ENCODE measurements around the gene ASH1L.
"Not testable (repeated sequence)": the region's sequence is repeated elsewhere in the genome, so short reads cannot be mapped to it uniquely, and the experiment has no call there.

ASH1L gene

GRCh38 chr1:155442431-155442830, 120.2 kb downstream of the ASH1L start:
- not testable (repeated sequence) for DNase-seq (ENCODE audit: low read depth in 3 of 3)

- no peak for DNase-seq (ENCODE audit: low read depth in 3 of 3)
These were observed 125.2 kb downstream of the ASH1L start for GRCh38 chr1:155437405-155437804.

- DNase-seq (ENCODE audit: low read depth in 3 of 3) = not testable (repeated sequence)
These were observed 128.7 kb downstream of the ASH1L start for GRCh38 chr1:155433831-155434389.

GRCh38 chr1:155433128-155433830, 129.3 kb downstream of the ASH1L start:
- not testable (repeated sequence) for DNase-seq (ENCODE audit: low read depth in 3 of 3)

GRCh38 chr1:155424091-155424490, 138.5 kb downstream of the ASH1L start:
- no peak for DNase-seq (ENCODE audit: low read depth in 3 of 3)

- DNase-seq (ENCODE audit: low read depth in 3 of 3) = no peak
These were observed 141.8 kb downstream of the ASH1L start for GRCh38 chr1:155420788-155421187.

- not testable (repeated sequence) for DNase-seq (ENCODE audit: low read depth in 3 of 3)
These were observed 150.8 kb downstream of the ASH1L start for GRCh38 chr1:155411840-155412239.

GRCh38 chr1:155410931-155411330, 151.7 kb downstream of the ASH1L start:
- no peak for DNase-seq (ENCODE audit: low read depth in 3 of 3)

- DNase-seq (ENCODE audit: low read depth in 3 of 3) = no peak
These were observed 165.6 kb downstream of the ASH1L start for GRCh38 chr1:155396874-155397476.

GRCh38 chr1:155392898-155393411, 169.6 kb downstream of the ASH1L start:
- no peak for DNase-seq (ENCODE audit: low read depth in 3 of 3)

- DNase-seq (ENCODE audit: low read depth in 3 of 3) = no peak
These were observed 172.8 kb downstream of the ASH1L start for GRCh38 chr1:155389826-155390225.

- not testable (repeated sequence) for DNase-seq (ENCODE audit: low read depth in 3 of 3)
These were observed 176.8 kb downstream of the ASH1L start for GRCh38 chr1:155385836-155386235.

GRCh38 chr1:155383406-155383805, 179.2 kb downstream of the ASH1L start:
- no peak for DNase-seq (ENCODE audit: low read depth in 3 of 3)

- no peak for DNase-seq (ENCODE audit: low read depth in 3 of 3)
These were observed 182.9 kb downstream of the ASH1L start for GRCh38 chr1:155379631-155380090.

GRCh38 chr1:155379180-155379579, 183.4 kb downstream of the ASH1L start:
- no peak for DNase-seq (ENCODE audit: low read depth in 3 of 3)

GRCh38 chr1:155360051-155360450, 202.6 kb downstream of the ASH1L start:
- DNase-seq (ENCODE audit: low read depth in 3 of 3) = no peak

- no peak for DNase-seq (ENCODE audit: low read depth in 3 of 3)
These were observed 210.0 kb downstream of the ASH1L start for GRCh38 chr1:155352631-155353030.

GRCh38 chr1:155342842-155343241, 219.8 kb downstream of the ASH1L start:
- DNase-seq (ENCODE audit: low read depth in 3 of 3) = no peak

- DNase-seq (ENCODE audit: low read depth in 3 of 3) = no peak
These were observed 223.0 kb downstream of the ASH1L start for GRCh38 chr1:155339515-155340097.

GRCh38 chr1:155334962-155335361, 227.6 kb downstream of the ASH1L start:
- no peak for DNase-seq (ENCODE audit: low read depth in 3 of 3)

GRCh38 chr1:155329980-155330598, 232.5 kb downstream of the ASH1L start:
- no peak for DNase-seq (ENCODE audit: low read depth in 3 of 3)

GRCh38 chr1:155328856-155329255, 233.7 kb downstream of the ASH1L start:
- not testable (repeated sequence) for DNase-seq (ENCODE audit: low read depth in 3 of 3)
